Measurements from ENCODE around the gene NACC2.

- TF ChIP-seq CTCF (IDR thresholded peaks at IDR 0.05 in 2 of 3, conservative IDR thresholded peaks at IDR 0.05 in 1 of 3; ENCODE audit: insufficient read depth in 2 of 3, low read depth in 1 of 3, low read length in 3 of 3) = no peak
- no peak for TF ChIP-seq TCF7L2 (IDR thresholded peaks at IDR 0.05; ENCODE audit: low read depth, low read length)
Measured at GRCh38 chr9:136090768-136091581, 4.1 kb downstream of the NACC2 start.

Measured in K562 (cell line).